Measurements from ENCODE around the gene DLG5. TPM values are rescaled to one million over a fixed set of nuclear protein-coding genes. Genes with fewer than 3 reads are reported as not detected.

The DLG5 gene
- total and polyA plus RNA-seq, 2 experiments from 2014 or later: 15.5 to 29.3 TPM

DNA sequence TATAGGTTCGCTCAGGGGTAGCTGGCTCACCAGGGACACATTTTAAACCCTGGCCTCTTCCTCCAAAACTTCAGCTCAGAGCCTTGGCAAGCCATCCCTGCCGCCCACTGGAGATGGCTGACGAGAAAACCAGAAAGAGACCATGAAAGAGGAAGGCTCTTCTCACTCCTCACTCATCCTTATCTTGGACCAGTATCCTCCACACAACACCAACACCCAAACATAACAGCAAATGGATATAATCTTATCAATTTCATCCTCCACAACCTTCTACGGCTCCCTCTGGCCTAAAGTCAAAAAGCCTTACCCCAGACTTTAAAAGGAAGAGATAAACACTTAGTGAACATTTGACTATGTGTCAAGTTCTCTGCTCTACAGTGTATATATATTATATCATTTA is 26.9 kb downstream of the DLG5 start:
- Histone ChIP-seq H3K9me2 (replicated peaks; ENCODE audit: insufficient read depth) (no peaks in the 10 kb centered on the region), H3K4me3 (no peak overlapping the region), H3K4me2 (no peak overlapping the region), H3K79me2 (peaks cover 96% of the 10 kb centered on the region), H3K4me1 (ENCODE audit: insufficient read depth) (peaks cover 32% of the 10 kb centered on the region), H3K27me3 (no peaks in the 10 kb centered on the region), H2AFZ (no peak overlapping the region), H3K36me3 (replicated peaks; ENCODE audit: insufficient read depth, low read depth) (no peaks in the 10 kb centered on the region), H4K20me1 (ENCODE audit: insufficient read depth, poor library complexity, severe bottlenecking) (peaks cover 33% of the 10 kb centered on the region), H3K9me3 (ENCODE audit: low read depth) (no peaks in the 10 kb centered on the region), H3K27ac (no peak overlapping the region)
- no peak for DNase-seq (ENCODE audit: low spot score)
- TF ChIP-seq EZH2phosphoT487 (IDR thresholded peaks at IDR 0.05; ENCODE audit: low read depth, severe bottlenecking, unreplicated experiment): no peak
- TF ChIP-seq EZH2 (IDR thresholded peaks at IDR 0.05; ENCODE audit: borderline replicate concordance): no peak
- TF ChIP-seq, protein P1, sequence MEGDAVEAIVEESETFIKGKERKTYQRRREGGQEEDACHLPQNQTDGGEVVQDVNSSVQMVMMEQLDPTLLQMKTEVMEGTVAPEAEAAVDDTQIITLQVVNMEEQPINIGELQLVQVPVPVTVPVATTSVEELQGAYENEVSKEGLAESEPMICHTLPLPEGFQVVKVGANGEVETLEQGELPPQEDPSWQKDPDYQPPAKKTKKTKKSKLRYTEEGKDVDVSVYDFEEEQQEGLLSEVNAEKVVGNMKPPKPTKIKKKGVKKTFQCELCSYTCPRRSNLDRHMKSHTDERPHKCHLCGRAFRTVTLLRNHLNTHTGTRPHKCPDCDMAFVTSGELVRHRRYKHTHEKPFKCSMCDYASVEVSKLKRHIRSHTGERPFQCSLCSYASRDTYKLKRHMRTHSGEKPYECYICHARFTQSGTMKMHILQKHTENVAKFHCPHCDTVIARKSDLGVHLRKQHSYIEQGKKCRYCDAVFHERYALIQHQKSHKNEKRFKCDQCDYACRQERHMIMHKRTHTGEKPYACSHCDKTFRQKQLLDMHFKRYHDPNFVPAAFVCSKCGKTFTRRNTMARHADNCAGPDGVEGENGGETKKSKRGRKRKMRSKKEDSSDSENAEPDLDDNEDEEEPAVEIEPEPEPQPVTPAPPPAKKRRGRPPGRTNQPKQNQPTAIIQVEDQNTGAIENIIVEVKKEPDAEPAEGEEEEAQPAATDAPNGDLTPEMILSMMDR (IDR thresholded peaks at IDR 0.05; ENCODE audit: poor library complexity): no peak
- WGBS (ENCODE audit: low lambda C conversion rate, missing lambda C conversion rate): 80% methylated on average over 4 of the region's 4 CpGs

GRCh38 chr10:77899080-77899477 is 27.5 kb downstream of the DLG5 start:
- TF ChIP-seq EZH2 (IDR thresholded peaks at IDR 0.05; ENCODE audit: borderline replicate concordance) (no peak), EZH2phosphoT487 (IDR thresholded peaks at IDR 0.05; ENCODE audit: low read depth, severe bottlenecking, unreplicated experiment) (no peak)
- TF ChIP-seq, protein P1 (IDR thresholded peaks at IDR 0.05; ENCODE audit: poor library complexity): no peak

DNA sequence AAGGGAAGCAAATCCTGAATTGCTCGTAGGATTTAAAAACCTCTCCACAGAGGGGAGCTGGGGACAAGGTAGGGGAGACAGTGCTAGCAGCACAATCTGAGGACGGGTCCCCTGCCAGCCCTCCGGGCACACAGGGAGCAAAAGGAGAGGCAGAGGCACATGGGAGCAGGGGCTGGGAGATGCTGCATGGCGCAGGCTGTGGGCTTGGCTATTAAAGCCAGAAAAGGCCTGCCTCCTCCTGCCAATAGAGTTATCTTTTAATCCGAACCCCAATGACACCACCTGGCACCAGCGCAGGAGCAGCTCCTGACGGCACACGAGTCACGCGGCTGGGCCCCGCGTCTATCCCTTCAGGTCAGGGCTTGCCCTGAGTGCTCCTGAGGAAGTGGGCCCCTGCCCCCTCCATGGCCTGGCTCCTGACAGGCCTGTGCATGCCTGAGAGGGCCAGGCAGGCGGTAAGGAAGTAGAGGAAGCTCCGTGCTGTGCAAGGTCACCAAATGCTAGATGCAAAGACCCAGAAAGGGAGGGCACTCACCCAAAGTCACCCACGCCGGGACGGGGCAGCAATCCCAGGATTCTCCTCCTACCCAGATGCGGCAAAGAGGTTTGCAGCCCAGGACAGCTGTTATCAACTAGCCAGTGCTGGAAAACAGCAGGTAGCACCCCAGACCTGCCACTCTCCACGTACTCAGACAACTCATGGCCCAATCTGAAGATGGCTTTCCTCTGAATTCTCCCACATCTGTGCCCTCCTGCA is 28.1 kb downstream of the DLG5 start:
- Histone ChIP-seq H3K4me3 (no peak overlapping the region), H3K27me3 (no peaks in the 10 kb centered on the region), H3K36me3 (replicated peaks; ENCODE audit: insufficient read depth, low read depth) (no peaks in the 10 kb centered on the region), H3K79me2 (peaks cover 98% of the 10 kb centered on the region), H2AFZ (no peak overlapping the region), H3K4me2 (no peak overlapping the region), H4K20me1 (ENCODE audit: insufficient read depth, poor library complexity, severe bottlenecking) (peaks cover 35% of the 10 kb centered on the region), H3K4me1 (ENCODE audit: insufficient read depth) (peaks cover 32% of the 10 kb centered on the region), H3K9me2 (replicated peaks; ENCODE audit: insufficient read depth) (no peaks in the 10 kb centered on the region), H3K9me3 (ENCODE audit: low read depth) (no peaks in the 10 kb centered on the region), H3K27ac (no peak overlapping the region)
- TF ChIP-seq EZH2 (IDR thresholded peaks at IDR 0.05; ENCODE audit: borderline replicate concordance) (no peak), EZH2phosphoT487 (IDR thresholded peaks at IDR 0.05; ENCODE audit: low read depth, severe bottlenecking, unreplicated experiment) (no peak)
- TF ChIP-seq, protein P1 (IDR thresholded peaks at IDR 0.05; ENCODE audit: poor library complexity): no peak
- 74% methylated on average over 19 of the region's 19 CpGs for WGBS (ENCODE audit: low lambda C conversion rate, missing lambda C conversion rate)
- no peak for DNase-seq (ENCODE audit: low spot score)

More at GRCh38 chr10:77899080-77899477, 27.5 kb downstream of the DLG5 start:
- H3K79me2 ChIP-seq: peaks cover 98% of the 10 kb centered on the region
- no peak overlapping the region for H2AFZ ChIP-seq
- no peaks in the 10 kb centered on the region for H3K9me2 ChIP-seq (replicated peaks; ENCODE audit: insufficient read depth)
- WGBS (ENCODE audit: low lambda C conversion rate, missing lambda C conversion rate): 88% methylated on average over 4 of the region's 4 CpGs
- H3K9me3 ChIP-seq (ENCODE audit: low read depth): no peaks in the 10 kb centered on the region
- H3K4me3 ChIP-seq: no peak overlapping the region
- no peak overlapping the region for H3K27ac ChIP-seq
- H3K4me1 ChIP-seq (ENCODE audit: insufficient read depth): peaks cover 32% of the 10 kb centered on the region
- no peak for DNase-seq (ENCODE audit: low spot score)
- no peak overlapping the region for H3K4me2 ChIP-seq
- peaks cover 35% of the 10 kb centered on the region for H4K20me1 ChIP-seq (ENCODE audit: insufficient read depth, poor library complexity, severe bottlenecking)
- H3K27me3 ChIP-seq: no peaks in the 10 kb centered on the region
- H3K36me3 ChIP-seq (replicated peaks; ENCODE audit: insufficient read depth, low read depth): no peaks in the 10 kb centered on the region
